H1 (cell line): ENCODE measurements around the gene TRIM9. TPM values are rescaled to one million over a fixed set of nuclear protein-coding genes. Genes with fewer than 3 reads are reported as not detected.

Source experiments
- CTCF ChIA-PET: fragments of 300-600 bp; sonication (Branson Sonifier 250); formaldehyde crosslinking; loops from one replicate; lab custom pipeline; 2021; ENCODE audit not compliant: partially characterized antibody; lab: Charles Lee
- POLR2A ChIA-PET: fragments of 300-600 bp; sonication (Branson Sonifier 250); formaldehyde crosslinking; loops from one replicate; lab custom pipeline; 2021; ENCODE audit warnings: inconsistent platforms; ENCODE audit not compliant: partially characterized antibody; lab: Charles Lee
- DNase-seq, 2 experiments: peaks; one replicate each; pipeline versions ENCODE4 v3.0.0 to v3.0.0-alpha.2; 2010 to 2022; ENCODE audit warnings: low spot score in 2 of 2, low read depth in 1 of 2, mixed read lengths in 1 of 2
- FAIRE-seq: peaks from 2 replicates; lab custom pipeline; 2011; peaks lifted over from hg19 to GRCh38; lab: Jason Lieb, UNC
- H2AFZ ChIP-seq: 2 replicates; pipeline ENCODE4 v1.8.1; 2012; ENCODE audit warnings: low read length, inconsistent platforms
- H2AK5ac ChIP-seq: 2 replicates; pipeline ENCODE4 v1.6.1; 2013; ENCODE audit warnings: low read depth, low read length
- H2BK120ac ChIP-seq: replicated peaks from 2 replicates; pipeline ENCODE3; 2013; ENCODE audit warnings: low read depth, low read length, inconsistent platforms
- H2BK12ac ChIP-seq: 2 replicates; pipeline ENCODE4 v1.6.1; 2013; ENCODE audit warnings: low read depth, low read length
- H2BK15ac ChIP-seq: 2 replicates; pipeline ENCODE4 v1.6.1; 2013; ENCODE audit warnings: low read length
- H2BK20ac ChIP-seq: 2 replicates; pipeline ENCODE4 v1.6.1; 2013; ENCODE audit warnings: low read length
- H2BK5ac ChIP-seq: 2 replicates; pipeline ENCODE4 v1.6.1; 2013; ENCODE audit warnings: low read depth, low read length
- H3K14ac ChIP-seq: 2 replicates; pipeline ENCODE4 v1.6.1; 2013; ENCODE audit warnings: inconsistent platforms; ENCODE audit not compliant: insufficient read length
- H3K18ac ChIP-seq: 2 replicates; pipeline ENCODE4 v1.6.1; 2013; ENCODE audit warnings: low read length; ENCODE audit errors: extremely low read depth
- H3K23ac ChIP-seq: 2 replicates; pipeline ENCODE4 v1.6.1; 2013; ENCODE audit warnings: inconsistent platforms; ENCODE audit not compliant: insufficient read length
- H3K23me2 ChIP-seq: 2 replicates; pipeline ENCODE4 v1.6.1; 2013; ENCODE audit warnings: low read depth, low read length
- H3K27ac ChIP-seq: 2 replicates; pipeline ENCODE4 v1.6.1; 2011; ENCODE audit warnings: low read depth, low read length, inconsistent platforms
- H3K27me3 ChIP-seq, 4 experiments: replicated peaks in 1 of 4; 1 replicate in 1 of 4; 2 replicates in 3 of 4; pipeline versions ENCODE4 v1.6.1 to v1.8.1; 2011 to 2013; ENCODE audit warnings: low read length in 3 of 4, mild to moderate bottlenecking in 3 of 4, inconsistent platforms in 2 of 4, mixed read lengths in 2 of 4, moderate library complexity in 1 of 4; ENCODE audit not compliant: control insufficient read depth in 3 of 4, insufficient read depth in 3 of 4; ENCODE audit errors: extremely low read depth in 1 of 4
- H3K36me3 ChIP-seq, 4 experiments: 2 replicates each; pipeline versions ENCODE4 v1.6.1 to v1.8.1; 2011 to 2013; ENCODE audit warnings: mild to moderate bottlenecking in 4 of 4, low read length in 3 of 4, moderate library complexity in 2 of 4, control low read depth in 1 of 4, inconsistent platforms in 1 of 4; ENCODE audit not compliant: insufficient read depth in 4 of 4, control insufficient read depth in 2 of 4
- H3K4ac ChIP-seq: replicated peaks from 2 replicates; pipeline ENCODE3; 2013; ENCODE audit warnings: low read length, low read depth, mixed read lengths, inconsistent platforms; ENCODE audit not compliant: insufficient read length
- H3K4me1 ChIP-seq, 4 experiments: replicated peaks in 1 of 4; 1 replicate in 1 of 4; 2 replicates in 3 of 4; pipeline versions ENCODE4 v1.6.1 to v1.8.1; 2011 to 2013; ENCODE audit warnings: low read length in 3 of 4, inconsistent platforms in 2 of 4, mixed read lengths in 1 of 4; ENCODE audit not compliant: insufficient read depth in 4 of 4, control insufficient read depth in 3 of 4
- H3K4me2 ChIP-seq, 2 experiments: 2 replicates each; pipeline versions ENCODE4 v1.6.1 to v1.8.1; 2011 to 2013; ENCODE audit warnings: low read depth in 2 of 2, low read length in 2 of 2, control low read depth in 1 of 2, inconsistent platforms in 1 of 2, mild to moderate bottlenecking in 1 of 2; ENCODE audit not compliant: insufficient read depth in 1 of 2
- H3K4me3 ChIP-seq, 4 experiments: fragments of 200-600, 300-600 bp in 1 of 4; sonication (generic), shearing (Covaris generic), sonication (Bioruptor Twin) in 1 of 4; 2 replicates each; pipeline versions ENCODE4 v1.5.1 to v1.8.1; 2011 to 2016; ENCODE audit warnings: low read length in 4 of 4, low read depth in 3 of 4, control low read depth in 2 of 4, inconsistent platforms in 2 of 4, mild to moderate bottlenecking in 2 of 4, mixed read lengths in 1 of 4, moderate library complexity in 1 of 4; ENCODE audit not compliant: insufficient read depth in 2 of 4; ENCODE audit errors: extremely low read depth in 1 of 4
- H3K56ac ChIP-seq: replicated peaks from 2 replicates; pipeline ENCODE3; 2013; ENCODE audit warnings: low read depth, mild to moderate bottlenecking, mixed read lengths, low read length, inconsistent platforms; ENCODE audit not compliant: insufficient read length
- H3K79me1 ChIP-seq: 2 replicates; pipeline ENCODE4 v1.6.1; 2013; ENCODE audit warnings: low read depth, low read length, control low read depth
- H3K79me2 ChIP-seq, 2 experiments: 2 replicates each; pipeline versions ENCODE4 v1.6.1 to v1.8.1; 2012 to 2013; ENCODE audit warnings: low read length in 2 of 2, mild to moderate bottlenecking in 2 of 2, inconsistent platforms in 1 of 2; ENCODE audit not compliant: insufficient read depth in 2 of 2, control insufficient read depth in 1 of 2
- H3K9ac ChIP-seq, 4 experiments: replicated peaks in 1 of 4; 1 replicate in 1 of 4; 2 replicates in 3 of 4; pipeline versions ENCODE4 v1.6.1 to v1.8.1; 2011 to 2013; ENCODE audit warnings: low read depth in 3 of 4, low read length in 3 of 4, control low read depth in 2 of 4, mild to moderate bottlenecking in 2 of 4, moderate library complexity in 2 of 4, inconsistent platforms in 1 of 4; ENCODE audit errors: extremely low read depth in 1 of 4
- H3K9me3 ChIP-seq, 2 experiments: 2 replicates each; pipeline versions ENCODE4 v1.6.1 to v1.8.1; 2012 to 2013; ENCODE audit warnings: mild to moderate bottlenecking in 2 of 2, moderate library complexity in 2 of 2, control low read depth in 1 of 2, inconsistent platforms in 1 of 2, low read depth in 1 of 2, low read length in 1 of 2, mixed read lengths in 1 of 2; ENCODE audit not compliant: insufficient read depth in 2 of 2
- H4K20me1 ChIP-seq, 2 experiments: replicated peaks in 1 of 2; 2 replicates each; pipeline versions ENCODE3 to v1.8.1; 2011 to 2013; ENCODE audit warnings: inconsistent platforms in 2 of 2, low read length in 2 of 2, mild to moderate bottlenecking in 1 of 2; ENCODE audit not compliant: insufficient read depth in 2 of 2, control insufficient read depth in 1 of 2
- H4K5ac ChIP-seq: 2 replicates; pipeline ENCODE4 v1.6.1; 2013; ENCODE audit warnings: low read length, low read depth, mixed read lengths, inconsistent platforms; ENCODE audit not compliant: insufficient read length
- H4K8ac ChIP-seq: 2 replicates; pipeline ENCODE4 v1.8.0; 2013; ENCODE audit warnings: mild to moderate bottlenecking, moderate library complexity, low read length, inconsistent platforms; ENCODE audit not compliant: insufficient read depth; ENCODE audit errors: extremely low read depth
- H4K91ac ChIP-seq: replicated peaks from 2 replicates; pipeline ENCODE3; 2013; ENCODE audit warnings: low read length, mixed read lengths, inconsistent platforms; ENCODE audit not compliant: insufficient read length
- BACH1 ChIP-seq: IDR thresholded peaks from 2 replicates; pipeline ENCODE4 v1.6.1; 2012; ENCODE audit warnings: low read length, improper control_type of control experiment
- BCL11A ChIP-seq, 2 experiments: IDR thresholded peaks; one replicate each; pipeline ENCODE4 v1.6.1; 2011; ENCODE audit warnings: low read depth in 2 of 2, low read length in 2 of 2, mild to moderate bottlenecking in 2 of 2
- CEBPB ChIP-seq: IDR thresholded peaks from 2 replicates; pipeline ENCODE4 v1.6.1; 2012; ENCODE audit warnings: low read depth, low read length
- CHD2 ChIP-seq: IDR thresholded peaks from 2 replicates; pipeline ENCODE4 v1.6.1; 2012; ENCODE audit warnings: low read length, improper control_type of control experiment
- HDAC6 ChIP-seq: IDR thresholded peaks from one replicate; pipeline ENCODE4 v1.7.1; 2012; ENCODE audit warnings: low read depth, mild to moderate bottlenecking, inconsistent platforms, low read length, moderate library complexity
- NRF1 ChIP-seq: IDR thresholded peaks from 2 replicates; pipeline ENCODE4 v1.6.1; 2011; ENCODE audit warnings: mild to moderate bottlenecking, low read depth, low read length, improper control_type of control experiment
- POLR2AphosphoS5 ChIP-seq: IDR thresholded peaks from 2 replicates; pipeline ENCODE4 v1.6.1; 2011; ENCODE audit warnings: low read depth, low read length
- RFX5 ChIP-seq: IDR thresholded peaks from 2 replicates; pipeline ENCODE4 v1.6.1; 2011; ENCODE audit warnings: low read depth, low read length, improper control_type of control experiment, borderline replicate concordance
- SAP30 ChIP-seq: fragments of 300-600 bp; sonication (generic); IDR thresholded peaks from 2 replicates; pipeline ENCODE4 v1.7.1; 2012; ENCODE audit warnings: low read length, moderate library complexity, mild to moderate bottlenecking, inconsistent platforms; ENCODE audit not compliant: insufficient read depth, insufficient replicate concordance
- SIN3A ChIP-seq, 2 experiments: IDR thresholded peaks in 1 of 2; conservative IDR thresholded peaks in 1 of 2; 2 replicates each; pipeline ENCODE4 v1.6.1; 2011 to 2012; ENCODE audit warnings: low read length in 2 of 2, improper control_type of control experiment in 1 of 2, low read depth in 1 of 2, mild to moderate bottlenecking in 1 of 2
- SIX5 ChIP-seq: IDR thresholded peaks from 2 replicates; pipeline ENCODE4 v1.6.1; 2011; ENCODE audit warnings: mild to moderate bottlenecking, low read depth, low read length
- SUZ12 ChIP-seq: fragments of 200-600 bp; sonication (generic); IDR thresholded peaks from 2 replicates; pipeline ENCODE4 v1.6.1; 2012; ENCODE audit warnings: mild to moderate bottlenecking, inconsistent platforms, low read length, moderate library complexity, mixed read lengths
- TBP ChIP-seq: IDR thresholded peaks from 2 replicates; pipeline ENCODE4 v1.6.1; 2011; ENCODE audit warnings: low read depth, low read length, improper control_type of control experiment
- USF2 ChIP-seq: IDR thresholded peaks from 2 replicates; pipeline ENCODE4 v1.6.1; 2011; ENCODE audit warnings: low read length, improper control_type of control experiment
- YY1 ChIP-seq: IDR thresholded peaks from 2 replicates; pipeline ENCODE4 v1.6.1; 2011; ENCODE audit warnings: low read depth, mild to moderate bottlenecking, low read length
- WGBS, 2 experiments: shearing (Covaris generic) in 1 of 2; methylation state at CpG; one replicate each; pipeline versions ENCODE4 v1.1.6 to v1.1.7; 2013 to 2015; ENCODE audit warnings: low lambda C conversion rate in 2 of 2, mixed read lengths in 2 of 2, inconsistent platforms in 1 of 2, low coverage in 1 of 2, missing lambda C conversion rate in 1 of 2; ENCODE audit not compliant: insufficient replicate concordance in 2 of 2, insufficient coverage in 1 of 2, insufficient read length in 1 of 2; ENCODE audit errors: extremely low coverage in 1 of 2, missing lambda C conversion rate in 1 of 2; 5-methylcytosine and 5-hydroxymethylcytosine counted together
- polyA plus RNA-seq, 7 experiments: library from polyadenylated mRNA; depleted of rRNA in 3 of 7; stranded (reverse) in 5 of 7; unstranded in 2 of 7; fragments of >200 nt in 5 of 7; fragments of 200-250 nt in 2 of 7; gene quantifications; 1 replicate in 5 of 7; 2 replicates in 1 of 7; 4 replicates in 1 of 7; pipeline versions ENCODE4 v1.2.1 to v1.2.3, GENCODE V29; 2011 to 2013; ENCODE audit warnings: missing spikeins in 2 of 7, mixed read lengths in 2 of 7
- total RNA-seq: library from RNA; stranded (reverse); fragmentation: NEBNext Ultra II Directional; extraction: Animal tissue kit (Norgen Biotek cat#: 25700); gene quantifications from 2 replicates; pipeline ENCODE4 v1.2.1, GENCODE V29; 2021

Gene TRIM9
- total and polyA plus RNA-seq, 2 of the 8 experiments (the other 6 are each of a cell fraction or from before 2014, with no cell fraction given), result 2.7 to 5.4 TPM

- Histone ChIP-seq H2BK20ac (no peak overlapping the region), H3K36me3 (no peaks in the 10 kb centered on the region), H2AFZ (no peak overlapping the region), H4K5ac (no peak overlapping the region), H3K79me2 (no peaks in the 10 kb centered on the region), H3K9me3 (no peaks in the 10 kb centered on the region), H4K91ac (no peak overlapping the region), H2AK5ac (no peak overlapping the region), H2BK15ac (no peak overlapping the region), H3K4ac (no peak overlapping the region), H3K18ac (no peak overlapping the region), H3K4me2 (no peak overlapping the region), H4K20me1 (no peaks in the 10 kb centered on the region), H3K4me1 (no peaks in the 10 kb centered on the region; a peak in 2 of 7 replicates), H3K23me2 (no peaks in the 10 kb centered on the region), H3K14ac (no peak overlapping the region), H3K23ac (no peak overlapping the region), H2BK5ac (no peak overlapping the region), H3K9ac (no peak overlapping the region), H3K56ac (no peak overlapping the region), H2BK12ac (no peak overlapping the region), H3K4me3 (no peak overlapping the region), H4K8ac (no peak overlapping the region), H3K27me3 (no peaks in the 10 kb centered on the region), H2BK120ac (no peak overlapping the region), H3K27ac (no peak overlapping the region), H3K79me1 (no peaks in the 10 kb centered on the region)
- 90% methylated on average over 4 of the region's 4 CpGs; no CpG with 5 or more reads in 1 of the 2 experiments for WGBS, 2 experiments
- no peak for TF ChIP-seq CHD2
- no peak for TF ChIP-seq YY1
- no peak for TF ChIP-seq SUZ12
- no peak for TF ChIP-seq BCL11A (IDR thresholded peaks at IDR 0.05; ENCODE audit: low read depth in 2 of 2, low read length in 2 of 2)
- no peak for TF ChIP-seq TBP
- TF ChIP-seq HDAC6, result no peak
- no peak for TF ChIP-seq POLR2AphosphoS5
- no peak for TF ChIP-seq RFX5
- no peak for TF ChIP-seq SIN3A (conservative IDR thresholded peaks at IDR 0.05 in 1 of 2, IDR thresholded peaks at IDR 0.05 in 1 of 2; ENCODE audit: low read depth in 1 of 2, low read length in 2 of 2)
- no peak for TF ChIP-seq USF2
- TF ChIP-seq NRF1, result no peak
- no peak for TF ChIP-seq BACH1
- no peak for TF ChIP-seq SIX5
- TF ChIP-seq CEBPB, result no peak
- no peak for TF ChIP-seq SAP30
- DNase-seq (no peak), FAIRE-seq (no peak)
- ChIA-PET POLR2A (no interaction called here), CTCF (interaction anchor here (0.7 kb wide), 1 partner anchor 506 kb away, joined by 3 read pairs; no protein-coding TSS in a partner anchor)
Observed at GRCh38 chr14:50998612-50999011, 96.3 kb downstream of the TRIM9 start.
